Measurements from ENCODE around the gene KLF16.
A peak's percentile ranks its signal among the peaks of the same experiment; 100 is the strongest.

DNA sequence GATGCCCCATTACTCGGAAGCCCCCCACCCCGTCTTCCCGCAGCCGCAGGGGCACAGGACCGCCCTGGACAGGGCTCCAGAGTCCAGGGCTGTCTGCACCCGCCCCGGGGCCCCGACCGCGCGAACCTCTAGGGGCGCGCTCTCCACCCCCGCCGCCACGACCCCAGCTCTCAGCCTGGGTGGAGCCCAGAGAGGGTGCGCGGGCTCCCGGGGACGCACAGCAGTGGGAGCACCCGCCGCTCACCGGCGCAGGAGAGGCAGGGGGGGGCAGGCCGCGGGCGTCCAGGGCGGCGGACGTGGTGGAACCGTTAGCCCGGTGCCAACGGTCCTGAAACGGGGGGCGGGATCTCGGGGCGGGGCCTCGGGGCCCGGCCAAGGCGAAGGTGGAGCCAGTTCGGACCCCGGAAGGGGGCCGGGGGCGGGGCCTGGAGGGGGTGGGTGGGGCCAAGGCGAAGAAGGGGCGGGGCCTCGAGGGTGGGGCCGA, 51.4 kb downstream of the KLF16 start, which contains the start of gene ATP8B3:
- TF ChIP-seq EZH2 (IDR thresholded peaks at IDR 0.05; ENCODE audit: low read depth, unreplicated experiment), result no peak
- TF ChIP-seq, protein P1, sequence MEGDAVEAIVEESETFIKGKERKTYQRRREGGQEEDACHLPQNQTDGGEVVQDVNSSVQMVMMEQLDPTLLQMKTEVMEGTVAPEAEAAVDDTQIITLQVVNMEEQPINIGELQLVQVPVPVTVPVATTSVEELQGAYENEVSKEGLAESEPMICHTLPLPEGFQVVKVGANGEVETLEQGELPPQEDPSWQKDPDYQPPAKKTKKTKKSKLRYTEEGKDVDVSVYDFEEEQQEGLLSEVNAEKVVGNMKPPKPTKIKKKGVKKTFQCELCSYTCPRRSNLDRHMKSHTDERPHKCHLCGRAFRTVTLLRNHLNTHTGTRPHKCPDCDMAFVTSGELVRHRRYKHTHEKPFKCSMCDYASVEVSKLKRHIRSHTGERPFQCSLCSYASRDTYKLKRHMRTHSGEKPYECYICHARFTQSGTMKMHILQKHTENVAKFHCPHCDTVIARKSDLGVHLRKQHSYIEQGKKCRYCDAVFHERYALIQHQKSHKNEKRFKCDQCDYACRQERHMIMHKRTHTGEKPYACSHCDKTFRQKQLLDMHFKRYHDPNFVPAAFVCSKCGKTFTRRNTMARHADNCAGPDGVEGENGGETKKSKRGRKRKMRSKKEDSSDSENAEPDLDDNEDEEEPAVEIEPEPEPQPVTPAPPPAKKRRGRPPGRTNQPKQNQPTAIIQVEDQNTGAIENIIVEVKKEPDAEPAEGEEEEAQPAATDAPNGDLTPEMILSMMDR (conservative IDR thresholded peaks at IDR 0.05; ENCODE audit: low read depth in 2 of 2), result peak; percentile 38 to 41
- TF ChIP-seq, protein P2, sequence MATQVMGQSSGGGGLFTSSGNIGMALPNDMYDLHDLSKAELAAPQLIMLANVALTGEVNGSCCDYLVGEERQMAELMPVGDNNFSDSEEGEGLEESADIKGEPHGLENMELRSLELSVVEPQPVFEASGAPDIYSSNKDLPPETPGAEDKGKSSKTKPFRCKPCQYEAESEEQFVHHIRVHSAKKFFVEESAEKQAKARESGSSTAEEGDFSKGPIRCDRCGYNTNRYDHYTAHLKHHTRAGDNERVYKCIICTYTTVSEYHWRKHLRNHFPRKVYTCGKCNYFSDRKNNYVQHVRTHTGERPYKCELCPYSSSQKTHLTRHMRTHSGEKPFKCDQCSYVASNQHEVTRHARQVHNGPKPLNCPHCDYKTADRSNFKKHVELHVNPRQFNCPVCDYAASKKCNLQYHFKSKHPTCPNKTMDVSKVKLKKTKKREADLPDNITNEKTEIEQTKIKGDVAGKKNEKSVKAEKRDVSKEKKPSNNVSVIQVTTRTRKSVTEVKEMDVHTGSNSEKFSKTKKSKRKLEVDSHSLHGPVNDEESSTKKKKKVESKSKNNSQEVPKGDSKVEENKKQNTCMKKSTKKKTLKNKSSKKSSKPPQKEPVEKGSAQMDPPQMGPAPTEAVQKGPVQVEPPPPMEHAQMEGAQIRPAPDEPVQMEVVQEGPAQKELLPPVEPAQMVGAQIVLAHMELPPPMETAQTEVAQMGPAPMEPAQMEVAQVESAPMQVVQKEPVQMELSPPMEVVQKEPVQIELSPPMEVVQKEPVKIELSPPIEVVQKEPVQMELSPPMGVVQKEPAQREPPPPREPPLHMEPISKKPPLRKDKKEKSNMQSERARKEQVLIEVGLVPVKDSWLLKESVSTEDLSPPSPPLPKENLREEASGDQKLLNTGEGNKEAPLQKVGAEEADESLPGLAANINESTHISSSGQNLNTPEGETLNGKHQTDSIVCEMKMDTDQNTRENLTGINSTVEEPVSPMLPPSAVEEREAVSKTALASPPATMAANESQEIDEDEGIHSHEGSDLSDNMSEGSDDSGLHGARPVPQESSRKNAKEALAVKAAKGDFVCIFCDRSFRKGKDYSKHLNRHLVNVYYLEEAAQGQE (IDR thresholded peaks at IDR 0.05; ENCODE audit: unreplicated experiment), result no peak
- TF ChIP-seq CREB1 (CRISPR knock-in tag; IDR thresholded peaks at IDR 0.05; ENCODE audit: low read depth), result no peak
- TF ChIP-seq POLR2AphosphoS5 (IDR thresholded peaks at IDR 0.05; ENCODE audit: low read depth), result no peak
- TF ChIP-seq JUNB (IDR thresholded peaks at IDR 0.05; ENCODE audit: unreplicated experiment), result no peak
- no peak for TF ChIP-seq ZNF331 (CRISPR knock-in tag; IDR thresholded peaks at IDR 0.05; ENCODE audit: low read depth)
- no peak for TF ChIP-seq STAT1 (IDR thresholded peaks at IDR 0.05; ENCODE audit: unreplicated experiment)
- TF ChIP-seq EZH2phosphoT487 (IDR thresholded peaks at IDR 0.05; ENCODE audit: unreplicated experiment), result no peak
- TF ChIP-seq, protein P3, sequence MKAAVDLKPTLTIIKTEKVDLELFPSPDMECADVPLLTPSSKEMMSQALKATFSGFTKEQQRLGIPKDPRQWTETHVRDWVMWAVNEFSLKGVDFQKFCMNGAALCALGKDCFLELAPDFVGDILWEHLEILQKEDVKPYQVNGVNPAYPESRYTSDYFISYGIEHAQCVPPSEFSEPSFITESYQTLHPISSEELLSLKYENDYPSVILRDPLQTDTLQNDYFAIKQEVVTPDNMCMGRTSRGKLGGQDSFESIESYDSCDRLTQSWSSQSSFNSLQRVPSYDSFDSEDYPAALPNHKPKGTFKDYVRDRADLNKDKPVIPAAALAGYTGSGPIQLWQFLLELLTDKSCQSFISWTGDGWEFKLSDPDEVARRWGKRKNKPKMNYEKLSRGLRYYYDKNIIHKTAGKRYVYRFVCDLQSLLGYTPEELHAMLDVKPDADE (IDR thresholded peaks at IDR 0.05), result no peak
- TF ChIP-seq NANOG (IDR thresholded peaks at IDR 0.05; ENCODE audit: borderline replicate concordance), result no peak
- TF ChIP-seq ZNF114 (CRISPR knock-in tag; IDR thresholded peaks at IDR 0.05), result no peak
- TF ChIP-seq, protein P4, sequence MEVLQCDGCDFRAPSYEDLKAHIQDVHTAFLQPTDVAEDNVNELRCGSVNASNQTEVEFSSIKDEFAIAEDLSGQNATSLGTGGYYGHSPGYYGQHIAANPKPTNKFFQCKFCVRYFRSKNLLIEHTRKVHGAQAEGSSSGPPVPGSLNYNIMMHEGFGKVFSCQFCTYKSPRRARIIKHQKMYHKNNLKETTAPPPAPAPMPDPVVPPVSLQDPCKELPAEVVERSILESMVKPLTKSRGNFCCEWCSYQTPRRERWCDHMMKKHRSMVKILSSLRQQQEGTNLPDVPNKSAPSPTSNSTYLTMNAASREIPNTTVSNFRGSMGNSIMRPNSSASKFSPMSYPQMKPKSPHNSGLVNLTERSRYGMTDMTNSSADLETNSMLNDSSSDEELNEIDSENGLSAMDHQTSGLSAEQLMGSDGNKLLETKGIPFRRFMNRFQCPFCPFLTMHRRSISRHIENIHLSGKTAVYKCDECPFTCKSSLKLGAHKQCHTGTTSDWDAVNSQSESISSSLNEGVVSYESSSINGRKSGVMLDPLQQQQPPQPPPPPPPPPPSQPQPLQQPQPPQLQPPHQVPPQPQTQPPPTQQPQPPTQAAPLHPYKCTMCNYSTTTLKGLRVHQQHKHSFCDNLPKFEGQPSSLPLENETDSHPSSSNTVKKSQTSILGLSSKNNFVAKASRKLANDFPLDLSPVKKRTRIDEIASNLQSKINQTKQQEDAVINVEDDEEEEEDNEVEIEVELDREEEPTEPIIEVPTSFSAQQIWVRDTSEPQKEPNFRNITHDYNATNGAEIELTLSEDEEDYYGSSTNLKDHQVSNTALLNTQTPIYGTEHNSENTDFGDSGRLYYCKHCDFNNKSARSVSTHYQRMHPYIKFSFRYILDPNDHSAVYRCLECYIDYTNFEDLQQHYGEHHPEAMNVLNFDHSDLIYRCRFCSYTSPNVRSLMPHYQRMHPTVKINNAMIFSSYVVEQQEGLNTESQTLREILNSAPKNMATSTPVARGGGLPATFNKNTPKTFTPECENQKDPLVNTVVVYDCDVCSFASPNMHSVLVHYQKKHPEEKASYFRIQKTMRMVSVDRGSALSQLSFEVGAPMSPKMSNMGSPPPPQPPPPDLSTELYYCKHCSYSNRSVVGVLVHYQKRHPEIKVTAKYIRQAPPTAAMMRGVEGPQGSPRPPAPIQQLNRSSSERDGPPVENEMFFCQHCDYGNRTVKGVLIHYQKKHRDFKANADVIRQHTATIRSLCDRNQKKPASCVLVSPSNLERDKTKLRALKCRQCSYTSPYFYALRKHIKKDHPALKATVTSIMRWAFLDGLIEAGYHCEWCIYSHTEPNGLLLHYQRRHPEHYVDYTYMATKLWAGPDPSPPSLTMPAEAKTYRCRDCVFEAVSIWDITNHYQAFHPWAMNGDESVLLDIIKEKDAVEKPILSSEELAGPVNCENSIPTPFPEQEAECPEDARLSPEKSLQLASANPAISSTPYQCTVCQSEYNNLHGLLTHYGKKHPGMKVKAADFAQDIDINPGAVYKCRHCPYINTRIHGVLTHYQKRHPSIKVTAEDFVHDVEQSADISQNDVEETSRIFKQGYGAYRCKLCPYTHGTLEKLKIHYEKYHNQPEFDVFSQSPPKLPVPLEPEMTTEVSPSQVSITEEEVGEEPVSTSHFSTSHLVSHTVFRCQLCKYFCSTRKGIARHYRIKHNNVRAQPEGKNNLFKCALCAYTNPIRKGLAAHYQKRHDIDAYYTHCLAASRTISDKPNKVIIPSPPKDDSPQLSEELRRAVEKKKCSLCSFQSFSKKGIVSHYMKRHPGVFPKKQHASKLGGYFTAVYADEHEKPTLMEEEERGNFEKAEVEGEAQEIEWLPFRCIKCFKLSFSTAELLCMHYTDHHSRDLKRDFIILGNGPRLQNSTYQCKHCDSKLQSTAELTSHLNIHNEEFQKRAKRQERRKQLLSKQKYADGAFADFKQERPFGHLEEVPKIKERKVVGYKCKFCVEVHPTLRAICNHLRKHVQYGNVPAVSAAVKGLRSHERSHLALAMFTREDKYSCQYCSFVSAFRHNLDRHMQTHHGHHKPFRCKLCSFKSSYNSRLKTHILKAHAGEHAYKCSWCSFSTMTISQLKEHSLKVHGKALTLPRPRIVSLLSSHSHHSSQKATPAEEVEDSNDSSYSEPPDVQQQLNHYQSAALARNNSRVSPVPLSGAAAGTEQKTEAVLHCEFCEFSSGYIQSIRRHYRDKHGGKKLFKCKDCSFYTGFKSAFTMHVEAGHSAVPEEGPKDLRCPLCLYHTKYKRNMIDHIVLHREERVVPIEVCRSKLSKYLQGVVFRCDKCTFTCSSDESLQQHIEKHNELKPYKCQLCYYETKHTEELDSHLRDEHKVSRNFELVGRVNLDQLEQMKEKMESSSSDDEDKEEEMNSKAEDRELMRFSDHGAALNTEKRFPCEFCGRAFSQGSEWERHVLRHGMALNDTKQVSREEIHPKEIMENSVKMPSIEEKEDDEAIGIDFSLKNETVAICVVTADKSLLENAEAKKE (CRISPR knock-in tag; IDR thresholded peaks at IDR 0.05), result no peak

Data from GM23338 (cell line).